IMR-90 (cell line): ENCODE data around the gene SGO1. TPM values are rescaled to one million over a fixed set of nuclear protein-coding genes. Genes with fewer than 3 reads are reported as not detected.

ENCODE experiments used
- ATAC-seq: fragments of 200-7000 bp; cut with Tn5 transposase; 2 replicates; pipeline ENCODE4 v1.9.1; 2020; ENCODE audit warnings: low read depth, mild to moderate bottlenecking, moderate library complexity
- BruUV-seq: library from RNA; stranded (reverse); fragments of 400-500 nt; replicated peaks from 2 replicates; lab custom pipeline; 2021; lab: Mats Ljungman, UMichigan
- CTCF ChIA-PET: fragments of 300-600 bp; formaldehyde crosslinking; extraction: SDS; loops from one replicate; lab custom pipeline; 2021; ENCODE audit warnings: antibody characterized with exemption; lab: Yijun Ruan, JAX
- POLR2A ChIA-PET: fragments of 300-600 bp; sonication (Branson Sonifier 250); formaldehyde crosslinking; loops from one replicate; lab custom pipeline; 2022; ENCODE audit warnings: antibody characterized with exemption; ENCODE audit not compliant: unreplicated experiment; lab: Charles Lee
- DNase-seq: peaks from one replicate; pipeline ENCODE4 v3.0.0; 2013
- H2AFZ ChIP-seq: replicated peaks from 2 replicates; pipeline ENCODE3; 2013; ENCODE audit warnings: low read length, mild to moderate bottlenecking; ENCODE audit not compliant: poor library complexity
- H2AK5ac ChIP-seq: 2 replicates; pipeline ENCODE4 v1.6.1; 2013; ENCODE audit warnings: low read depth, low read length, inconsistent platforms
- H2AK9ac ChIP-seq: replicated peaks from 2 replicates; pipeline ENCODE3; 2013; ENCODE audit warnings: mild to moderate bottlenecking, low read depth, low read length, moderate library complexity; ENCODE audit not compliant: poor library complexity
- H2BK120ac ChIP-seq: 2 replicates; pipeline ENCODE4 v1.6.1; 2013; ENCODE audit warnings: low read depth, low read length, inconsistent platforms
- H2BK15ac ChIP-seq: 3 replicates; pipeline ENCODE4 v1.6.1; 2013; ENCODE audit warnings: low read depth, low read length, inconsistent platforms
- H2BK20ac ChIP-seq: 2 replicates; pipeline ENCODE4 v1.6.1; 2013; ENCODE audit warnings: low read depth, mild to moderate bottlenecking, inconsistent platforms, low read length, moderate library complexity
- H2BK5ac ChIP-seq: 2 replicates; pipeline ENCODE4 v1.6.1; 2013; ENCODE audit warnings: mild to moderate bottlenecking, low read depth, low read length, inconsistent platforms; ENCODE audit not compliant: poor library complexity, severe bottlenecking
- H3K14ac ChIP-seq: replicated peaks from 2 replicates; pipeline ENCODE4 v1.6.1; 2013; ENCODE audit warnings: low read depth, low read length, inconsistent platforms
- H3K18ac ChIP-seq: 2 replicates; pipeline ENCODE4 v1.6.1; 2013; ENCODE audit warnings: low read depth, low read length, control low read depth
- H3K23ac ChIP-seq: 2 replicates; pipeline ENCODE4 v1.6.1; 2013; ENCODE audit warnings: low read depth, low read length, inconsistent platforms
- H3K27ac ChIP-seq: 2 replicates; pipeline ENCODE4 v1.5.1; 2013; ENCODE audit warnings: mild to moderate bottlenecking, control low read depth, low read length; ENCODE audit not compliant: insufficient read depth
- H3K27me3 ChIP-seq: 2 replicates; pipeline ENCODE4 v1.6.1; 2013; ENCODE audit warnings: low read length; ENCODE audit not compliant: control insufficient read depth, insufficient read depth
- H3K36me3 ChIP-seq: 2 replicates; pipeline ENCODE4 v1.6.1; 2013; ENCODE audit warnings: low read length, mixed read lengths; ENCODE audit not compliant: control insufficient read depth, insufficient read depth
- H3K4ac ChIP-seq: 2 replicates; pipeline ENCODE4 v1.6.1; 2013; ENCODE audit warnings: low read depth, low read length, inconsistent platforms
- H3K4me1 ChIP-seq: 2 replicates; pipeline ENCODE4 v1.6.1; 2013; ENCODE audit warnings: low read length, mixed read lengths; ENCODE audit not compliant: control insufficient read depth, insufficient read depth
- H3K4me2 ChIP-seq: 2 replicates; pipeline ENCODE4 v1.6.1; 2013; ENCODE audit warnings: low read depth, mild to moderate bottlenecking, control low read depth, low read length, moderate library complexity
- H3K4me3 ChIP-seq: 2 replicates; pipeline ENCODE4 v1.5.1; 2013; ENCODE audit warnings: low read depth, mild to moderate bottlenecking, control low read depth, low read length, moderate library complexity; ENCODE audit not compliant: insufficient read depth
- H3K56ac ChIP-seq: 2 replicates; pipeline ENCODE4 v1.6.1; 2013; ENCODE audit warnings: low read length, inconsistent platforms; ENCODE audit not compliant: insufficient read depth; ENCODE audit errors: extremely low read depth
- H3K79me1 ChIP-seq, 2 experiments: 2 replicates each; pipeline ENCODE4 v1.6.1; 2013; ENCODE audit warnings: low read length in 2 of 2, inconsistent platforms in 1 of 2, low read depth in 1 of 2
- H3K9ac ChIP-seq: 2 replicates; pipeline ENCODE4 v1.6.1; 2013; ENCODE audit warnings: low read depth, low read length, control low read depth
- H3K9me1 ChIP-seq: 2 replicates; pipeline ENCODE4 v1.6.1; 2013; ENCODE audit warnings: low read length, inconsistent platforms; ENCODE audit not compliant: insufficient read depth
- H3K9me3 ChIP-seq: 2 replicates; pipeline ENCODE4 v1.6.1; 2013; ENCODE audit warnings: low read length; ENCODE audit not compliant: control insufficient read depth, insufficient read depth
- H4K20me1 ChIP-seq: 2 replicates; pipeline ENCODE4 v1.6.1; 2013; ENCODE audit warnings: low read length, inconsistent platforms; ENCODE audit not compliant: insufficient read depth
- H4K5ac ChIP-seq: 2 replicates; pipeline ENCODE4 v1.6.1; 2013; ENCODE audit warnings: mild to moderate bottlenecking, low read depth, low read length, control low read depth
- H4K8ac ChIP-seq, 2 experiments: 2 replicates each; pipeline ENCODE4 v1.6.1; 2013; ENCODE audit warnings: low read depth in 2 of 2, low read length in 2 of 2, control low read depth in 1 of 2, inconsistent platforms in 1 of 2
- H4K91ac ChIP-seq: 2 replicates; pipeline ENCODE4 v1.6.1; 2013; ENCODE audit warnings: low read depth, low read length, inconsistent platforms; ENCODE audit not compliant: insufficient read depth
- BHLHE40 ChIP-seq: fragments of 150-350 bp; IDR thresholded peaks from 2 replicates; pipeline ENCODE4 v1.6.1; 2016; ENCODE audit warnings: mild to moderate bottlenecking, low read depth, low read length
- CEBPB ChIP-seq: IDR thresholded peaks from 2 replicates; pipeline ENCODE4 v1.6.1; 2012; ENCODE audit warnings: low read depth, low read length, improper control_type of control experiment
- CHD1 ChIP-seq: IDR thresholded peaks from 2 replicates; pipeline ENCODE4 v1.6.1; 2012; ENCODE audit warnings: low read depth, low read length, improper control_type of control experiment
- ELK1 ChIP-seq: fragments of 150-350 bp; IDR thresholded peaks from 2 replicates; pipeline ENCODE4 v1.6.1; 2016; ENCODE audit warnings: low read depth, mild to moderate bottlenecking, low read length, moderate library complexity, borderline replicate concordance
- FOS ChIP-seq: fragments of 150-350 bp; IDR thresholded peaks from 2 replicates; pipeline ENCODE4 v1.6.1; 2016; ENCODE audit warnings: low read depth, low read length
- MAFK ChIP-seq: IDR thresholded peaks from 2 replicates; pipeline ENCODE4 v1.6.1; 2012; ENCODE audit warnings: low read depth, low read length, improper control_type of control experiment
- MAZ ChIP-seq: IDR thresholded peaks from 2 replicates; pipeline ENCODE4 v1.6.1; 2012; ENCODE audit warnings: low read depth, mild to moderate bottlenecking, low read length, improper control_type of control experiment, moderate library complexity, borderline replicate concordance
- MXI1 ChIP-seq: IDR thresholded peaks from 2 replicates; pipeline ENCODE4 v1.6.1; 2012; ENCODE audit warnings: low read depth, mild to moderate bottlenecking, low read length, moderate library complexity, borderline replicate concordance
- NFE2L2 ChIP-seq: fragments of 150-350 bp; IDR thresholded peaks from 2 replicates; pipeline ENCODE4 v1.6.1; 2016; ENCODE audit warnings: low read depth, mild to moderate bottlenecking, low read length
- POLR2A ChIP-seq: IDR thresholded peaks from 2 replicates; pipeline ENCODE4 v1.6.1; 2012; ENCODE audit warnings: mild to moderate bottlenecking, low read depth, low read length
- RAD21 ChIP-seq: IDR thresholded peaks from 2 replicates; pipeline ENCODE4 v1.6.1; 2012; ENCODE audit warnings: low read length, improper control_type of control experiment
- RCOR1 ChIP-seq: IDR thresholded peaks from 2 replicates; pipeline ENCODE4 v1.6.1; 2012; ENCODE audit warnings: mild to moderate bottlenecking, low read length, improper control_type of control experiment; ENCODE audit not compliant: insufficient replicate concordance
- RFX5 ChIP-seq: IDR thresholded peaks from 2 replicates; pipeline ENCODE4 v1.8.0; 2012; ENCODE audit warnings: low read depth, mild to moderate bottlenecking, low read length, moderate library complexity
- SMC3 ChIP-seq: fragments of 150-350 bp; IDR thresholded peaks from 2 replicates; pipeline ENCODE4 v1.6.1; 2016; ENCODE audit warnings: low read depth, mild to moderate bottlenecking, antibody characterized with exemption, low read length, moderate library complexity
- WGBS, 2 experiments: methylation state at CpG; one replicate each; pipeline versions ENCODE4 v1.1.5 to v1.1.7; 2013; ENCODE audit warnings: missing lambda C conversion rate in 2 of 2; ENCODE audit not compliant: insufficient read length in 1 of 2; ENCODE audit errors: extremely low coverage in 2 of 2; 5-methylcytosine and 5-hydroxymethylcytosine counted together
- dilution Hi-C: fragments of 300-500 bp; cut with HindIII; formaldehyde crosslinking; loops from one replicate; pipeline ENCODE4 v1.14.3; 2018; ENCODE audit warnings: low sequenced_read_pairs; ENCODE audit not compliant: unreplicated experiment
- in situ Hi-C: fragments of 300-500 bp; cut with MboI; formaldehyde crosslinking; loops from 3 replicates; pipeline ENCODE4 v1.14.3; 2019; ENCODE audit warnings: low sequenced_read_pairs, inconsistent platforms, mixed read lengths
- intact Hi-C: fragments of 100-400 bp; cut with micrococcal nuclease; formaldehyde crosslinking; loops from 2 replicates; pipeline ENCODE4 v1.10.0; 2022
- polyA plus RNA-seq, 3 experiments: library from polyadenylated mRNA; depleted of rRNA; stranded (reverse); fragments of >200 nt; gene quantifications; 2 replicates each; pipeline ENCODE4 v1.2.3, GENCODE V29; 2012; ENCODE audit warnings: low replicate concordance in 1 of 3
- total RNA-seq: library from RNA; depleted of rRNA; stranded (reverse); fragments of >200 nt; gene quantifications from 2 replicates; pipeline ENCODE4 v1.2.3, GENCODE V29; 2012
- TF ChIP-seq, protein P1 (sequence below): fragments of 150-350 bp; IDR thresholded peaks from 2 replicates; pipeline ENCODE4 v1.6.1; 2017; ENCODE audit warnings: mild to moderate bottlenecking, antibody characterized with exemption, low read length, low read depth
- TF ChIP-seq, protein P2 (sequence below): conservative IDR thresholded peaks from 2 replicates; pipeline ENCODE4 v1.5.1; 2012; ENCODE audit warnings: mild to moderate bottlenecking, low read depth, low read length, improper control_type of control experiment

Gene SGO1
- total and polyA plus RNA-seq, 2 of the 4 experiments (the other 2 are of a cell fraction), result 3.2 to 5.2 TPM

GRCh38 chr3:20140881-20141280 lies 45.1 kb downstream of the SGO1 start:
- Histone ChIP-seq H2AFZ (no peak overlapping the region), H4K20me1 (no peaks in the 10 kb centered on the region), H2BK120ac (no peak overlapping the region), H4K8ac (no peak overlapping the region), H2BK5ac (no peak overlapping the region), H3K14ac (no peak overlapping the region), H3K4me2 (no peak overlapping the region), H3K27ac (no peak overlapping the region), H3K23ac (no peak overlapping the region), H2BK20ac (no peak overlapping the region), H3K18ac (no peak overlapping the region), H3K36me3 (no peaks in the 10 kb centered on the region), H4K5ac (no peak overlapping the region), H3K4me1 (no peaks in the 10 kb centered on the region), H2AK5ac (no peak overlapping the region), H2AK9ac (no peak overlapping the region), H3K9me3 (no peaks in the 10 kb centered on the region), H4K91ac (no peak overlapping the region), H2BK15ac (no peak overlapping the region), H3K9ac (no peak overlapping the region), H3K56ac (no peak overlapping the region), H3K4me3 (no peak overlapping the region), H3K27me3 (no peaks in the 10 kb centered on the region), H3K79me1 (no peaks in the 10 kb centered on the region), H3K9me1 (no peaks in the 10 kb centered on the region), H3K4ac (no peak overlapping the region)
- POLR2A ChIA-PET, result no interaction called here
- BruUV-seq, result no TSS peak
- TF ChIP-seq RCOR1 (no peak), RAD21 (no peak), MXI1 (no peak), RFX5 (no peak), ELK1 (no peak), CEBPB (no peak), NFE2L2 (no peak), MAFK (no peak), MAZ (no peak), FOS (no peak), CHD1 (no peak), SMC3 (no peak), POLR2A (no peak), BHLHE40 (no peak)
- TF ChIP-seq, protein P1, sequence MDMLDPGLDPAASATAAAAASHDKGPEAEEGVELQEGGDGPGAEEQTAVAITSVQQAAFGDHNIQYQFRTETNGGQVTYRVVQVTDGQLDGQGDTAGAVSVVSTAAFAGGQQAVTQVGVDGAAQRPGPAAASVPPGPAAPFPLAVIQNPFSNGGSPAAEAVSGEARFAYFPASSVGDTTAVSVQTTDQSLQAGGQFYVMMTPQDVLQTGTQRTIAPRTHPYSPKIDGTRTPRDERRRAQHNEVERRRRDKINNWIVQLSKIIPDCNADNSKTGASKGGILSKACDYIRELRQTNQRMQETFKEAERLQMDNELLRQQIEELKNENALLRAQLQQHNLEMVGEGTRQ, result no peak
- TF ChIP-seq, protein P2, sequence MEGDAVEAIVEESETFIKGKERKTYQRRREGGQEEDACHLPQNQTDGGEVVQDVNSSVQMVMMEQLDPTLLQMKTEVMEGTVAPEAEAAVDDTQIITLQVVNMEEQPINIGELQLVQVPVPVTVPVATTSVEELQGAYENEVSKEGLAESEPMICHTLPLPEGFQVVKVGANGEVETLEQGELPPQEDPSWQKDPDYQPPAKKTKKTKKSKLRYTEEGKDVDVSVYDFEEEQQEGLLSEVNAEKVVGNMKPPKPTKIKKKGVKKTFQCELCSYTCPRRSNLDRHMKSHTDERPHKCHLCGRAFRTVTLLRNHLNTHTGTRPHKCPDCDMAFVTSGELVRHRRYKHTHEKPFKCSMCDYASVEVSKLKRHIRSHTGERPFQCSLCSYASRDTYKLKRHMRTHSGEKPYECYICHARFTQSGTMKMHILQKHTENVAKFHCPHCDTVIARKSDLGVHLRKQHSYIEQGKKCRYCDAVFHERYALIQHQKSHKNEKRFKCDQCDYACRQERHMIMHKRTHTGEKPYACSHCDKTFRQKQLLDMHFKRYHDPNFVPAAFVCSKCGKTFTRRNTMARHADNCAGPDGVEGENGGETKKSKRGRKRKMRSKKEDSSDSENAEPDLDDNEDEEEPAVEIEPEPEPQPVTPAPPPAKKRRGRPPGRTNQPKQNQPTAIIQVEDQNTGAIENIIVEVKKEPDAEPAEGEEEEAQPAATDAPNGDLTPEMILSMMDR, result no peak
- dilution Hi-C loops, result no loop called here
- in situ Hi-C loops, result no loop called here
- no peak for DNase-seq
- CTCF ChIA-PET, result no interaction called here
- intact Hi-C loops, result no loop called here
- WGBS, 2 experiments, result no CpG with 5 or more reads among the region's 2 CpGs
- ATAC-seq, result no peak
